K562 (cell line): ENCODE data around the gene ZKSCAN3. TPM values are rescaled to one million over a fixed set of nuclear protein-coding genes. Genes with fewer than 3 reads are reported as not detected.

ENCODE experiments used
- ASH1L ChIP-seq: fragments of 450-650 bp; IDR thresholded peaks from 2 replicates; pipeline ENCODE4 v1.6.1; 2018; ENCODE audit warnings: borderline replicate concordance, mild to moderate bottlenecking, low read depth; ENCODE audit not compliant: partially characterized antibody
- CEBPZ ChIP-seq: fragments of 150-350 bp; IDR thresholded peaks from 2 replicates; pipeline ENCODE4 v1.6.1; 2014; ENCODE audit warnings: low read depth, mild to moderate bottlenecking, low read length, borderline replicate concordance
- CHD1 ChIP-seq: fragments of 200-600 bp; sonication (generic); IDR thresholded peaks from one replicate; pipeline ENCODE4 v1.6.1; 2012; ENCODE audit warnings: mild to moderate bottlenecking, moderate library complexity, low read length, inconsistent platforms
- KLF16 ChIP-seq: IDR thresholded peaks from 2 replicates; pipeline ENCODE4 v1.6.1; 2016; ENCODE audit warnings: antibody characterized with exemption
- ZNF224 ChIP-seq: sonication (generic); formaldehyde crosslinking; IDR thresholded peaks from 2 replicates; pipeline ENCODE4 v1.8.0; 2022; ENCODE audit warnings: mild to moderate bottlenecking, missing genetic modification reagents
- ZNF232 ChIP-seq: sonication (generic); formaldehyde crosslinking; IDR thresholded peaks from 2 replicates; pipeline ENCODE4 v1.8.0; 2022; ENCODE audit warnings: mild to moderate bottlenecking, missing genetic modification reagents
- ZNF280B ChIP-seq: fragments of 250-450 bp; sonication (Bioruptor Pico); IDR thresholded peaks from 2 replicates; pipeline ENCODE4 v1.5.1; 2021; ENCODE audit warnings: mild to moderate bottlenecking
- polyA plus RNA-seq, 8 experiments: library from polyadenylated mRNA; depleted of rRNA in 4 of 8; stranded (reverse) in 5 of 8; unstranded in 3 of 8; fragments of >200 nt; fragmentation: Nextera tagmentation in 2 of 8; fragmentation: Illumina TruSeq in 1 of 8; extraction: Ambion mirVana in 2 of 8; extraction: Trizol in 1 of 8; gene quantifications; 2 replicates each; pipeline versions ENCODE4 v1.2.1 to v1.2.3, GENCODE V29; 2011 to 2014; ENCODE audit warnings: inconsistent platforms in 1 of 8, missing spikeins in 1 of 8
- total RNA-seq, 7 experiments: library from RNA; depleted of rRNA in 6 of 7; stranded (reverse); fragments of >200 nt in 6 of 7; fragmentation: Illumina TruSeq in 2 of 7; extraction: Trizol in 2 of 7; gene quantifications; 2 replicates each; pipeline versions ENCODE4 v1.2.1 to v1.2.3, GENCODE V29; 2011 to 2021; ENCODE audit warnings: low replicate concordance in 1 of 7
- TF ChIP-seq, protein P1 (sequence below): fragments of 250-450 bp; sonication (Bioruptor Pico); IDR thresholded peaks from 2 replicates; pipeline ENCODE4 v1.9.0; 2021; ENCODE audit warnings: mild to moderate bottlenecking, inconsistent platforms
- TF ChIP-seq, protein P2 (sequence below): fragments of 450-650 bp; formaldehyde crosslinking; IDR thresholded peaks from 2 replicates; pipeline ENCODE4 v1.4.0; 2022; ENCODE audit warnings: missing genetic modification characterization
- TF ChIP-seq, protein P3 (sequence below), 3 experiments: IDR thresholded peaks in 2 of 3; conservative IDR thresholded peaks in 1 of 3; 2 replicates each; pipeline ENCODE4 v1.5.1; 2011 to 2012; ENCODE audit warnings: low read length in 3 of 3, mild to moderate bottlenecking in 3 of 3, control low read depth in 2 of 3, improper control_type of control experiment in 1 of 3, inconsistent platforms in 1 of 3, low read depth in 1 of 3, mixed read lengths in 1 of 3, moderate library complexity in 1 of 3; ENCODE audit not compliant: insufficient read depth in 2 of 3
- TF ChIP-seq, protein P4 (sequence below), 2 experiments: fragments of 450-650 bp in 1 of 2; IDR thresholded peaks; 2 replicates each; pipeline ENCODE4 v1.6.1; 2011 to 2017; ENCODE audit warnings: low read depth in 2 of 2, antibody characterized with exemption in 1 of 2, borderline replicate concordance in 1 of 2, low read length in 1 of 2, mild to moderate bottlenecking in 1 of 2, mixed read lengths in 1 of 2; ENCODE audit not compliant: control insufficient read depth in 1 of 2

Gene ZKSCAN3
- total and polyA plus RNA-seq, 9 of the 15 experiments (the other 6 are each of a cell fraction or from before 2014, with no cell fraction given): 3.0 to 12.4 (median 10.2) TPM

GRCh38 chr6:28335564-28336283 lies 14.0 kb upstream of the ZKSCAN3 start, which contains the start of gene ZSCAN31 (continued):
- TF ChIP-seq, protein P1, sequence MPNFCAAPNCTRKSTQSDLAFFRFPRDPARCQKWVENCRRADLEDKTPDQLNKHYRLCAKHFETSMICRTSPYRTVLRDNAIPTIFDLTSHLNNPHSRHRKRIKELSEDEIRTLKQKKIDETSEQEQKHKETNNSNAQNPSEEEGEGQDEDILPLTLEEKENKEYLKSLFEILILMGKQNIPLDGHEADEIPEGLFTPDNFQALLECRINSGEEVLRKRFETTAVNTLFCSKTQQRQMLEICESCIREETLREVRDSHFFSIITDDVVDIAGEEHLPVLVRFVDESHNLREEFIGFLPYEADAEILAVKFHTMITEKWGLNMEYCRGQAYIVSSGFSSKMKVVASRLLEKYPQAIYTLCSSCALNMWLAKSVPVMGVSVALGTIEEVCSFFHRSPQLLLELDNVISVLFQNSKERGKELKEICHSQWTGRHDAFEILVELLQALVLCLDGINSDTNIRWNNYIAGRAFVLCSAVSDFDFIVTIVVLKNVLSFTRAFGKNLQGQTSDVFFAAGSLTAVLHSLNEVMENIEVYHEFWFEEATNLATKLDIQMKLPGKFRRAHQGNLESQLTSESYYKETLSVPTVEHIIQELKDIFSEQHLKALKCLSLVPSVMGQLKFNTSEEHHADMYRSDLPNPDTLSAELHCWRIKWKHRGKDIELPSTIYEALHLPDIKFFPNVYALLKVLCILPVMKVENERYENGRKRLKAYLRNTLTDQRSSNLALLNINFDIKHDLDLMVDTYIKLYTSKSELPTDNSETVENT (CRISPR knock-in tag): 0 out of 2 replicates have a peak, but pooled peaks have one; percentile 18
- TF ChIP-seq CHD1 (peak; percentile 79), KLF16 (no peak), ZNF280B (CRISPR knock-in tag) (no peak), ASH1L (peak; percentile 77), ZNF232 (CRISPR knock-in tag) (no peak; the same call in 1 of the 2 replicates), CEBPZ (no peak), ZNF224 (CRISPR knock-in tag) (no peak)
- TF ChIP-seq, protein P2, sequence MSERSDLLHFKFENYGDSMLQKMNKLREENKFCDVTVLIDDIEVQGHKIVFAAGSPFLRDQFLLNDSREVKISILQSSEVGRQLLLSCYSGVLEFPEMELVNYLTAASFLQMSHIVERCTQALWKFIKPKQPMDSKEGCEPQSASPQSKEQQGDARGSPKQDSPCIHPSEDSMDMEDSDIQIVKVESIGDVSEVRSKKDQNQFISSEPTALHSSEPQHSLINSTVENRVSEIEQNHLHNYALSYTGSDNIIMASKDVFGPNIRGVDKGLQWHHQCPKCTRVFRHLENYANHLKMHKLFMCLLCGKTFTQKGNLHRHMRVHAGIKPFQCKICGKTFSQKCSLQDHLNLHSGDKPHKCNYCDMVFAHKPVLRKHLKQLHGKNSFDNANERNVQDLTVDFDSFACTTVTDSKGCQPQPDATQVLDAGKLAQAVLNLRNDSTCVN: peak; percentile 85; the same call in 1 of the 2 replicates
- TF ChIP-seq, protein P3, sequence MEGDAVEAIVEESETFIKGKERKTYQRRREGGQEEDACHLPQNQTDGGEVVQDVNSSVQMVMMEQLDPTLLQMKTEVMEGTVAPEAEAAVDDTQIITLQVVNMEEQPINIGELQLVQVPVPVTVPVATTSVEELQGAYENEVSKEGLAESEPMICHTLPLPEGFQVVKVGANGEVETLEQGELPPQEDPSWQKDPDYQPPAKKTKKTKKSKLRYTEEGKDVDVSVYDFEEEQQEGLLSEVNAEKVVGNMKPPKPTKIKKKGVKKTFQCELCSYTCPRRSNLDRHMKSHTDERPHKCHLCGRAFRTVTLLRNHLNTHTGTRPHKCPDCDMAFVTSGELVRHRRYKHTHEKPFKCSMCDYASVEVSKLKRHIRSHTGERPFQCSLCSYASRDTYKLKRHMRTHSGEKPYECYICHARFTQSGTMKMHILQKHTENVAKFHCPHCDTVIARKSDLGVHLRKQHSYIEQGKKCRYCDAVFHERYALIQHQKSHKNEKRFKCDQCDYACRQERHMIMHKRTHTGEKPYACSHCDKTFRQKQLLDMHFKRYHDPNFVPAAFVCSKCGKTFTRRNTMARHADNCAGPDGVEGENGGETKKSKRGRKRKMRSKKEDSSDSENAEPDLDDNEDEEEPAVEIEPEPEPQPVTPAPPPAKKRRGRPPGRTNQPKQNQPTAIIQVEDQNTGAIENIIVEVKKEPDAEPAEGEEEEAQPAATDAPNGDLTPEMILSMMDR (IDR thresholded peaks at IDR 0.05 in 2 of 3, conservative IDR thresholded peaks at IDR 0.05 in 1 of 3; ENCODE audit: insufficient read depth in 2 of 3, low read depth in 1 of 3, low read length in 3 of 3): no peak
- TF ChIP-seq, protein P4, sequence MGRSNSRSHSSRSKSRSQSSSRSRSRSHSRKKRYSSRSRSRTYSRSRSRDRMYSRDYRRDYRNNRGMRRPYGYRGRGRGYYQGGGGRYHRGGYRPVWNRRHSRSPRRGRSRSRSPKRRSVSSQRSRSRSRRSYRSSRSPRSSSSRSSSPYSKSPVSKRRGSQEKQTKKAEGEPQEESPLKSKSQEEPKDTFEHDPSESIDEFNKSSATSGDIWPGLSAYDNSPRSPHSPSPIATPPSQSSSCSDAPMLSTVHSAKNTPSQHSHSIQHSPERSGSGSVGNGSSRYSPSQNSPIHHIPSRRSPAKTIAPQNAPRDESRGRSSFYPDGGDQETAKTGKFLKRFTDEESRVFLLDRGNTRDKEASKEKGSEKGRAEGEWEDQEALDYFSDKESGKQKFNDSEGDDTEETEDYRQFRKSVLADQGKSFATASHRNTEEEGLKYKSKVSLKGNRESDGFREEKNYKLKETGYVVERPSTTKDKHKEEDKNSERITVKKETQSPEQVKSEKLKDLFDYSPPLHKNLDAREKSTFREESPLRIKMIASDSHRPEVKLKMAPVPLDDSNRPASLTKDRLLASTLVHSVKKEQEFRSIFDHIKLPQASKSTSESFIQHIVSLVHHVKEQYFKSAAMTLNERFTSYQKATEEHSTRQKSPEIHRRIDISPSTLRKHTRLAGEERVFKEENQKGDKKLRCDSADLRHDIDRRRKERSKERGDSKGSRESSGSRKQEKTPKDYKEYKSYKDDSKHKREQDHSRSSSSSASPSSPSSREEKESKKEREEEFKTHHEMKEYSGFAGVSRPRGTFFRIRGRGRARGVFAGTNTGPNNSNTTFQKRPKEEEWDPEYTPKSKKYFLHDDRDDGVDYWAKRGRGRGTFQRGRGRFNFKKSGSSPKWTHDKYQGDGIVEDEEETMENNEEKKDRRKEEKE (IDR thresholded peaks at IDR 0.05; ENCODE audit: borderline replicate concordance in 1 of 2, control insufficient read depth in 1 of 2, low read depth in 2 of 2, low read length in 1 of 2): no peak; a peak in 1 of 4 replicates
